GM20431 (cell line): ENCODE data around the gene VAX1.
"Not testable (repeated sequence)": the region's sequence is repeated elsewhere in the genome, so short reads cannot be mapped to it uniquely, and the experiment has no call there.

ENCODE experiments used
- in situ Hi-C: fragments of 300-500 bp; cut with MseI, MboI; formaldehyde crosslinking; loops from one replicate; pipeline ENCODE4 v1.15.0; 2020; ENCODE audit warnings: low sequenced_read_pairs; ENCODE audit not compliant: unreplicated experiment

Gene VAX1

DNA sequence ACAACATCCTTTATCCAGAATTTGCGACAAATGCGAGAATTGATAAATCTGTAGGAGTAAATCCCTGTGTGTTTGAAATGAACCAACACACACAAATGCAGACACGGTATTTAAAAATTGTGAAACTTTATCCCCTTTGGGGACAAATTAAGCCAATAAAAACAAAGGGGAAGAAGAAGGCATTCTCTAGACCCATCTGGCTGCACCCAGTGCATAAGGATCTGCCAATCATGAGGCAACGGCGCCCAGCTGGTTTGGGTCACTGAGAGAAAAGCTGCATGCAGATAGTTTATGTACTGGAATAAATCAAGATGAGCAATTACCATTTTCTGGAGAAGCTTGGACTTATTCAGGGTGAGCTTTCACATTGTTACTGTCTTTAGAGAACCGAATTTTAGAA is 45.7 kb downstream of the VAX1 start:
- in situ Hi-C loops = no loop called here

DNA sequence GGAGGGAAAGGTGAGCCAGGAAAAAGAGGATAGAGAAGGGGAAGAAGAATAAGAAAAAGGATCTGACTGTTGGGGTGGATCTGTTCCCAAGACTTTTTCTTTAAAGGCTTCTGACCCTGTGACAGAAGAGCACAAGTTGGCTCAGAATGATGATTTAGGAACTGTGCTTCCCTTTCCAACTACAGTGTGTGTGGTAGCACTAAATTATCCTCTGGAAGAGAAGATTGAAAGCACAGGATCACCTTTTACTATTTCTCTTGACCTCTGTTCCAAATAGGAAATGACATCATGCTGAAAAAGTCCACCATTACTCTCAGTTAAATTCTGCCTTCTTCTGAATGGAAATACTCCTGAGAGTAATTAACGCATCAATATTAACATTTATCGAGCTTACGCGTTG is 47.2 kb downstream of the VAX1 start:
- in situ Hi-C loops = no loop called here

DNA sequence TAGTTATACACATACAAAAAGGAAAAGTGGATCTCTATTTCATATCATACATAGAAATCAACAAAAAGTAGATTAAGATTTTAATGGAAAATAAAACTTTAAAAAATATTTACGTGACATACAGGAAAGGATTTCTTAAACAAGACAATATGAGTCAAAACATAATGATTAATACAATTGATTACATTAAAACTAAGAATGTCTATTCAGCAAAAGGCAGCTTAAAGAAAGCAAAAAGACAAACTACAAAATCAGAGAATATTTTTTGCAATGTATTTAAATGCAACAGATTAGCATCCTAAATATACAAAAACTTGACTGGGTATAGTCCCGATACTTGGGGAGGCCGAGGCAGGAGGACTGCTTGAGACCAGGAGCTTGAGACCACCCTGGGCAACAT is 50.5 kb downstream of the VAX1 start:
- in situ Hi-C loops = no loop called here

DNA sequence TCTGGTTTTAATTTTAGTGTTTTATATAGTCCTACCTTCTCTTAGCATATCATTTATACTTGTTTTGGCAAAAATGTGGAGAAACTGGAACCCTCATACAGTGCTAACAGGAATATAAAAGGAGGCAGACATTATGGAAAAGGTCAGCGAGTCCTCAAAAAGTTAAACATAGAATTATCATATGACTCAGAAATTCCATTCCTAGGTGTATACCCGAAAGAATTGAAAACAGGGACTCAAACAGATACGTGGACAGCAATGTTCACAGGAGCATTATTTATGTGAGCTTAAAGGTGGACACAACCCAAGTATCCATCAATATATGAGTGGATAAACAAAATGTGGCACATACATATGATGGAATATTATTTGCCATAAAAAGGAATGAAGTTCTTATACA is 51.5 kb downstream of the VAX1 start:
- in situ Hi-C loops = no loop called here

DNA sequence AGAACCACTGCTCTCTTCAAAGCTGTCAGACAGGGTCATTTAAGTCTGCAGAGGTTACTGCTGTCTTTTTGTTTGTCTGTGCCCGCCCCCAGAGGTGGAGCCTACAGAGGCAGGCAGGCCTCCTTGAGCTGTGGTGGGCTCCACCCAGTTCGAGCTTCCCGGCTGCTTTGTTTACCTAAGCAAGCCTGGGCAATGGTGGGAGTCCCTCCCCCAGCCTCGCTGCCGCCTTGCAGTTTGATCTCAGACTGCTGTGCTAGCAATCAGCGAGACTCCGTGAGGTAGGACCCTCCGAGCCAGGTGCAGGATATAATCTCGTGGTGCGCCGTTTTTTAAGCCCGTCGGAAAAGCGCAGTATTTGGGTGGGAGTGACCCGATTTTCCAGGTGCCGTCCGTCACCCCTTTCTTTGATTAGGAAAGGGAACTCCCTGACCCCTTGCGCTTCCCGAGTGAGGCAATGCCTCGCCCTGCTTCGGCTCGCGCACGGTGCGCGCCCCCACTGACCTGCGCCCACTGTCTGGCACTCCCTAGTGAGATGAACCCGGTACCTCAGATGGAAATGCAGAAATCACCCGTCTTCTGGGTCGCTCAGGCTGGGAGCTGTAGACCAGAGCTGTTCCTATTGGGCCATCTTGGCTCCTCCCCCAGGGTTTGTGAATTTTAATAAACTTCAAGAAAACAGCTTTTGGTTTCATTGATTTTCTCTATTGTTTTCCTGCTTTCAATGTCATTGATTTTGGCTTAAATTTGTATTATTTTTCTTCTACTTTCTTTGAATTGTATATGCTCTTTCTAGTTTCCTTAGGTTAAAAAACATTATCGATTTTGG is 53.4 kb downstream of the VAX1 start:
- in situ Hi-C loops = not testable (repeated sequence)
